ENCODE measurements around the gene UBE2L3.

The UBE2L3 gene

DNA sequence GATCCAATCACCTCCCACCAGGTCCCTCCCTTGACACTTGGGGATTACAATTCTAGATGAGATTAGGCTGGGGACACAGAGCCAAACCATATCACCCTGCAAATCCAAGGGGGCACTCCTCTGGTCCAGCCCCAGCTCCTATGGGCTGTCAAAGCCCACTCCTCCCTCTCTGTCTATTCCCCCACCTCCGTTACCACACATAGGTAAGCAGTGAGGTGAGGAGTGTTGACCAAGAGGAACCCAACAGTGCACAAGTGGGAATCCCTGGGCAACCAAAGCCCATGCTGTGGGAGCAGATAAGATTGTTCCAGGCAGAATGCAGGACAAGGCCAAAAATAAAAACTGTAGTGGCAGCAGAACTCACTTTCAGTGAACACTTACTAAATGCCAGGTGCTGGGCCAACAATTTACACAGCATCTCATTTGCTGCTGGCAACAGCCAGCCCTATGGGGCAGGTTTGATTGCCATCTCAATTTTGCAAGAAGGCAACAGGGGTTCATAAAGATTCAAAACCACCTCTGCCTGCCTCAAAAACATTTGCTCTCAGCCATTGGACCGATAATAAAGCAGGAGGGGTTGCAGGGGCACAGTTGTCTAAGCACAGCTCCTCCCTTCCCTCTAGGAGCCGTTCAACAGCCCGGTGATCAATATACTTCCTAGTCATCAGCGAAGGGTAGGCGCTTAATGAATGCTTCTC, 83.5 kb downstream of the UBE2L3 start:
- no peak for DNase-seq

DNA sequence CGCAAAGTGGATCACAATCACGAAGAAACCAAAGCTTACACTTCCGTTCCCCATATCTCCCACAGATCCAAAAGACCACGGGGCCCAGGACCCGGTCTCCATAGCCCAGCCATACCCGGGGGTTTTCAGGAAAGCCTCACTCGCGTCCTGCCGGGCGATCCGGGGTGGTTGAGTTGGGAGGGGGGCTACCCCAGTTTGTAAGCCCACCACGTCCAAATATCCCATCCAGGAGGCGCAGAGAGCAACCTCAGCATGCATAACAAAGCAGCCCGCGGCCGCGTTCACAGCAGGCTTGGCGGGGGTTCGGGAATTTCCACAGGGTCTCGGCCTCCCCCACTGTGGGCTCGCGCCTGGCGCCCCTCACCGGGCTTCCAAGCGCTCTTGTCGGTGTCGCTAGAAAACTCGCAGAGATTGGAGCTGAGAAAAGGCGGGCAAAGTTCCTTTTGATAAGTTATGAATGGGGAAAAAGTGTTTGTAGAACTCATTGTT, 84.1 kb downstream of the UBE2L3 start:
- no peak for DNase-seq

DNA sequence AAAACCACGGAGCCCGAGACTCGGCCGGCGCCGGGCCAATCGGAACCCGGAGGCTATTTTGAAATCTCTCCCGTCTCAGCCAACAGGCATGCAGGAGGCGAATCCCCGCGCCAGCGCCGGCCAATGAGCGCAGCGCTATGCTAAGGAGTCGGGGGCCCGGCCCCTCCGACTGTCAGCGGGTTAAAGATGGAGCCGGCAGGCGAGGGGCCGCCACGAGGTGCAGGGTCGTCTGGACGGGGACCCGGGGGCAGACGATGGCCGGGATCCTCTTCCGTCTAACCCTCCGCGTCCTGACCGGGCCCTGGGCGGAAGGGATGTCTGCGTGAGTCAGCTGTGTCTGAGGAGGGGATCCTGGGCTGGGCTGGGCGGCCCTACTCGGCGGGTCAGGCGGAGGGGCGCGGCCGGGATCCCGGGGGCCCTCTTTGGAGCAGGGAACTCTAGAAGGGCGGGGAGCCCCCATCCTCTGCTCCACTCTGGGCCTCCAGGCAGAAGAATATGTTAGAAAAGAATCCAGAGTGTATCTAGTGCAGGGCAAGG, 84.6 kb downstream of the UBE2L3 start:
- DNase-seq: peak; percentile 85

DNA sequence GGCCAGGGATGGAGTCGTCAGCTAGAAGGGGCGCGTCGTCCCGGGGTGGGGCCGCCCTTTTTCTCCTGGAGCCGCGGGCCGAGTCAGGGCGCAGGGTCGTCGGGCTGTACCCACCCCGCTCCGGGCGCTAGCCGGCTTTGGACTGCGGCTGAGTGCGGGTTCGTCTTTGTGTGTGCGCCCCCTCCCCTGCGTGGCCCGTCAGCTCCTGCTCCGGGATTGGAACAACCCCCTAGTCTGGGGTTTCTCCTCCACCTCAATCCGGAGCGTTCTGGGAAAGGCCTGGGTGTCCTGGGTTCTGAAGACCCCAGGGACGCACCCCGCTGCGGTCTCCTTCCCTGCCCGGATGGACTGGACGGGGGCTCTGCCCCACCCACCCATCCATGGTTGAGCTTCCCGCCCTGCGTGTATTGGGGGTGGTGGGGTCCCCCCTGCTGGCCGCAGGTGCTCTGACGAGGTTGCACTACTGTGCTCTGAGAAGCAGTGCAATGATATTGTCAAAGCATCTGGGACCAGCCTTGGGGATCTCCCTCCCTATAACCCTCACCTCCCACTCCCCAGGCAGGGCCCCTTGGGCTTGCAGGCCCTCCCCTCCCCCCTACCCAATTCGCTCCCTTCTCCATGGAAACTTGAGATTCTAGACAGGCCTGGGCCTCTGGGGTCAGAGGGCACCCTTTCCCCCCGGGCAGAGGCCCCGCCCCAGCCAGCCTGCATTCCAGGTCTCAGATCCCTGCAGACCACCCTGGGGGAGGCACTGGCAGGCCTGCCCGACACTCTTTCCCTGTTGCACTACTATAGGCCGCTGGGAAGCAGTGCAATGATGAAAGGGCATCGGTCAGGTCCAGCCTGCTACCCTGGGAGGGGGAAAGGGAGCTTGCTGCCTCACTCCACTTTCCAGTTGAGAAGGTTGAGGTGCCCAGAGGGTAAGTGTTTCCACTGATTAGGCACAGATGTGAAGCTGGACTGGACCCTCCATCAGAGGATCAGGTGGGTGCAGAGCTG, 85.3 kb downstream of the UBE2L3 start:
- DNase-seq: no peak

DNA sequence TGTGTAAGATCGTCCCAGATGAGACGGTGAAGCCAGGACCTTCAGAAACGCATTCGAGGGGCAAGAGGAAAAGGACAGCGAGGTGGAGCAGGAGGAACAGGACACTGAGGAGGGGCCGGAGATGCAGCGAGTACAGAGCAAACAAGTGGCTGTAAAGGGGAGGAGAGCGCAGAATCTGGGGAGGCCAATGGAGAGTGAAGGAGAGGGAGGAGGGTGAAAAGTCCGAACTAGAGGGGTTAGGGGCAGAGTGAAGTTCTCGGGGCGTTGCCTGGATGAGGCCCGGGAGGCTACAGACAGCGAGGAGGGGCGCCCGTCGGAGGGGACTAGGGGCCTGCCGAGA, 89.5 kb downstream of the UBE2L3 start:
- DNase-seq: no peak

DNA sequence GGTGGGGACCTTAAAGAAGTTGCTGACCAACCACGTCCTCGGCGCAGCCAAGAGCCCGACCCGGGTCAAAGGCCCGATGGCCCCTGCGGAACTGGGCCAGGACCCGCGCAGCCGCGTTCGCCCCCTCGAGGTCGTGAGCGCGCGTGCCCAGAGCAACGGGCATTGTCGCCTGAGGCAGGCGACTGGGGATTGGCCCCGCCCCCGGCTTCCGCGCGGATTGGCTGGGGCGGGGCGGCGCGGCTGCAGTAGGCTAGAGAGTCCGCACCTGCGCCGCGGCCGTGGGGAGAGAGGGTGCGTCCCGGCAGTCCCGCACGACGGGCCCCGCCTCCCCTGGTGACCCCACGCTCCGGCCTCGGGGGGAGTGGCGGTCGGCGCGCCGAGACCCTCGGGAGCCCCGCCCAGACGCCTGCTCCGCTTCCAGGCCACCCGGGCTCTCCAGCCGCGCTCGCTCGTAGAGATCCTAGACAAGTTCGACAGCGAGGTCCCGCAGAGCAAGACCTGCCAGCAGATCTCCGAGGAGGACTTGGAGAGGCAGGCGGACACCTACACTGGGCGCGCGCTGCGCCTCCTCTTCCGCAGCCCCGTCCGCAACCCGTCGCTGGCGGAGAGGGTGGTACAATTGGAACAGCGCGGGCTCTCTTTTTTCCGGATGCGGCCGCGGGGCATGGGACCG, 90.0 kb downstream of the UBE2L3 start:
- DNase-seq: peak; percentile 83

DNA sequence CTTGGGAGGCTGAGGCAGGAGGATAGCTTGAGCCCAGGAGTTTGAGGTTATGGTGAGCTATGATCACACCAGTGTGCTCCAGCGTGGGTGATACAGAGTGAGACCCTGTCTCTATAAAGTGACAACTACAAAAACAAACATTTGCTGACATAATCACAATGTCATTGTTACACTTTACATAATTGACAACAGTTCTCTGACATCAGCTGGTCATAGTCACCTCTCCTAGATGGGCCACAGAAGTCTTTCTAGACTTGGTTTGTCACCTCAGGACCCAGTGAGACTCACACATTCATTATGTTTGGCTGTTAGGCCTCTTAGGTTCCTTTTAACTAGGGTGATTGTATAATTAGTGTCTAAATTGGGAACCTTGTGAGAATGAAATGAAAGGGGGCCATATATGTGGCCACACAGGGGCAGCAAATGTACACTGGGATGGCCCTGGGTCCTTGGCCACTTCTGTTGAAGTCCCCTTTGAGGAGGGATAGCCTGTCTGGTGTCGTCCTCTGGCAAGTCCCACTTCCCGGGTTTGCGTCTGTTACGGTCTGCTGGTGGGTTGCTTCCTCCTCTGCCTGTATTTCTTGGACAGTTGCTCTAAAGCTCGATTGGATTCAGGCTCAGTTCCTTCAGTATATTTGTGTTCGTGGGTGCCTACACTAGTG, 92.5 kb downstream of the UBE2L3 start:
- DNase-seq: no peak

DNA sequence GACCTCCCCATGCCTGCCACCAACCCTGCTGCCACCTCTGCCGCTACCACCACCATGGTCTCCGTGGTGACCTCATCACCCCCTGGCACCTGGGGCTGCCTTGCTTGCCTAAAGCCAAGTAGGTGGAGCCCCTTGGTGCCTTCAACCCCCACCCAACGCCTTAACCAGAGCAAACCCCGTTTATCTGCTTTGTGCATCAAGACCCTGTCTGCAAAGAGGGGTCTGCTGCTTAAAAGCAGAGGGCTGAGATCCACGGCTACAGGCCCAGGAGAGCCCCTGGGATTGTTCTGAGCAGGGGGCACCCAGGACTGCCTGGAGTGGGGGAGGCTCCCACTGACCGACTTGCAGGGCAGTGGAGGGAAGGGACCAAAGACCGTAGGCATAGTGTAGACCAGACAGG, 93.4 kb downstream of the UBE2L3 start:
- DNase-seq: no peak

DNA sequence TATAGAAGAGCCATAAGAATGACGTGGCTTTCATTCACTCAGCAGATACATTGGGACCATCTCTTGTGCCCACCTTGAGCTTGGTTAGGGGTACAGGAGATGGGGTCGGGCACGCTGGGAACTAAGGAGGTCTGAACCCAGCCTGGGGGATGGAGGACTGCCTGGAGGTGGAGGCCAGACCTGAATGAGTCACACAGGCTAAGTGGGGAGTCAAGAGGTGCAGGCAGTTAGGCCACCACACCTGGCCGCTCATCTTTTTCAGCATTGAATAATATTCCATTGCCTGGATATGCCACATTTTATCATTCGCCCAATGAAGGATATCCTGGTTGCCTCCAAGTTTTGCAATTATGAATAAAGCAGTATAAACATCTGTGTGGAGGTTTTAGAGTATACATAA, 94.5 kb downstream of the UBE2L3 start:
- no peak for DNase-seq

DNA sequence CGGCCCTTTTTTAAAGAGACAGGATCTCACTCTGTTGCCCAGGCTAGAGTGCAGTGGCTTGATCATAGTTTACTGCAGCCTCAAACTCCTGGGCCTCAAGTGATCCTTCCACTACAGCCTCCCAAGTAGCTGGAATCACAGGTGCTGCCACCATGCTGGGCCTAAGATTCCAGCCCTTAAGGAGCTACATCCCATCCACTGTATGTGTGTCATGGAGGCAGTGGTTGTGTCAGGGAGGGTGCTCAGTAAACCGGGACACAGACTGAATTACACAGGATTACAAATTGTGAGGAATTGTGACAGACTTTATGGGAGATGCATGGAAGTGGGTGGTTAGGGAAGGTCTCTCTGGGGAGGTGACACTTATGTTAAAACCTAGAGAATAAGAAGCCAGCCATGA, 96.2 kb downstream of the UBE2L3 start:
- DNase-seq: no peak

DNA sequence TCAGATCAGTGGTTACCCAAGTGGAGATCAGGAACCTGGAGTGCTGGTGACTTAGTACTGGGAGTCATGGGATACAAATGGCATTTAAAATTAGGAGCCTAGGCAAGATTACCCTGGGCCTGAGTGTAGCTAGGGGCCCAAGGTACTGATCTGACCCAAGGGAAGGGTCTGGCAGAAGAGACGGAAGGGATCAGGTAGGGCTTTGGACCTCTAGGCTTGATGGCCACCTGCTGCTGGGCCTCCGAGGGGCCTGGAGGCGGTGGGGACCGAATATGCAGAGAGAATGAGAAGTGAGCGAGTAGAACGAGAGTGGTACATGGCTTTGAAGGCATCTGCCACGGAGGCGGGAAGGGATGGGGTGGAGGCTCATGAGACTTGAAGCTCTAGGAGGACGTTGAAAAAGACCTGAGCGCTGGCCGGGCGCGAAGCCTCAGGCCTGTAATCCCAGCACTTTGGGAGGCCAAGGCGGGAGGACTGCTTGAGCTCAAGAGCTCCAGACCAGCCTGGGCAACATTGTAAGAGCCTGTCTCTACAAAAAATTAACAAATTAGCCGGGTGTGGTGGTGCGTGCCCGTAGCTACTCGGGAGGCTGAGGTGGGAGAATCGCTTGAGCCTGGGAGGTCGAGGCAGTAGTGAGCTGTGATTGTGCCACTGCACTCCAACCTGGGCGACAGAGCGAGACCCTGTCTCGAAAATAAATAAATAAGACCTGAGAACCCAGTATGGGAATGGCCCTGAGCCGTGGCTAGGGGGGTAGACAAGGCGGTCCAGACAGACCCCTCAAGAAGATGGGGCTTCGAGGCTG, 97.7 kb downstream of the UBE2L3 start:
- DNase-seq: no peak

DNA sequence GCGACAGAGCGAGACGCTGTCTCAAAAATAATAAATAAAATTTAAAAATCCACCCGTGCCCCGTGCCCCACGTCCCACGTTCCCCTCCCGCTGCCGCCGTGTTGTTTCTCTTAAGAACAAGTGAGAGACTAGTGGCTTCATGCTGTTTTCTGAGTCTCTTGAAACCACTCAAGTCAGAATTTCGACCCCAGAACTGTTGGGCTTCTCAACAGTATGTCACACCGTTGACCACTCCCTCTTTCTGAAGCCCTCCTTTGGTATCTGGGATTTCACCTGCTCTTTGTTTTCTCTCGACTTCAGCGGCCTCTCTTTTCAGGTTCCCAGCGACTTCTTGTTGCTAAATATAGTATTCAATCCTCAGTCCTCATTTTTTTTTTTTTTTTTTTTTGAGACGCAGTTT, 99.3 kb downstream of the UBE2L3 start:
- DNase-seq: no peak

DNA sequence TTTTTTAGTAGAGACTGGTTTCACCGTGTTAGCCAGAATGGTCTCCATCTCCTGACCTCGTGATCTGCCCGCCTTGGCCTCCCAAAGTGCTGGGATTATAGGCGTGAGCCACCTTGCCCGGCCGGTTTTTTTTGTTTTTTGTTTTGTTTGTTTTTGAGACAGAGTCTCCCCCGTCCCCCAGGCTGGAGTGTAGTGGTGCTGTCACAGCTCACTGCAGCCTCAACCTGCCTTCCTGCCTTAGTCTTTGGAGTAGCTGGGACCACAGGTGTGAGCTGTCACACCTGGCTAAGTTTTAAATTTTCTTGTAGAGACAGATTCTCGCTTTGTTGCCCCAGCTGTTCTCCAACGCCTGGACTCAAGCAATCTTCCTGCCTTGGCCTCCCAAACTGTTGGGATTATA, 101.5 kb downstream of the UBE2L3 start:
- no peak for DNase-seq

DNA sequence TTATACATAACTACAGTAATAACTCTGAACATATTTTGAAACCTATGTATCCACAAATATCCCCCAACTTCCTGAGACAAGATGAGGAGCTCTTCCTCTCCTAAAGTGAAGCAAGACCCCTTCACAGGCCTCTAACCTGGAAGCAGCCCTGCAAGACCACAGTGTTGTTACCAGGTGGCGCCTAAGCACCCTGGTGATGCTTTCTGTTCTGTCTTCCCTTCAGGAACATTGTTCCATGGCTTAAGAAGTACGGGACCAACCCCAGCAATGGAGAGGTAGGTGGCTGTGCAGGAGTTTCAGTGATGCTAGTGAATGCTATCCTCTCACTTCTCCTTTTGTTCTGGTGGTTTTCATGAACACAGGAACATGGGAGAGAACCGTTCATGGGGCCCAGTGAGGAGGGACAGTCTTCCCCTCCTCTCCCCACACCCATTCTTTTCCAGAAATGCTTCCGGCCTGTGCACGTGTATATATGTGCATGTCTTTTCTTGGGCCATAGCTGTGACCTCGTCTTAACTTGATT, 104.7 kb downstream of the UBE2L3 start:
- no peak for DNase-seq

All from stimulated activated CD4-positive, alpha-beta T cell treated with anti-CD3 and anti-CD28 coated beads, Interleukin-4, amount 100 ng/mL, for 1 hour (primary cell).